H1 (cell line): Measurements from ENCODE around the gene SMYD3. TPM values are rescaled to one million over a fixed set of nuclear protein-coding genes. Genes with fewer than 3 reads are reported as not detected.

Experiments used
- CTBP2 ChIP-seq: IDR thresholded peaks from 2 replicates; pipeline ENCODE4 v1.7.0; 2011; ENCODE audit warnings: borderline replicate concordance, mild to moderate bottlenecking, moderate library complexity, mixed read lengths, low read length; ENCODE audit not compliant: insufficient read depth, insufficient read length
- JUN ChIP-seq: IDR thresholded peaks from 2 replicates; pipeline ENCODE4 v1.6.1; 2011; ENCODE audit warnings: low read depth, mild to moderate bottlenecking, improper control_type of control experiment, low read length
- RBBP5 ChIP-seq: IDR thresholded peaks from 2 replicates; pipeline ENCODE4 v1.7.1; 2012; ENCODE audit warnings: low read depth, mild to moderate bottlenecking, inconsistent platforms, low read length, moderate library complexity, borderline replicate concordance
- RFX5 ChIP-seq: IDR thresholded peaks from 2 replicates; pipeline ENCODE4 v1.6.1; 2011; ENCODE audit warnings: low read depth, low read length, improper control_type of control experiment, borderline replicate concordance
- RXRA ChIP-seq: IDR thresholded peaks from 2 replicates; pipeline ENCODE4 v1.6.1; 2011; ENCODE audit warnings: low read depth, mild to moderate bottlenecking, low read length, moderate library complexity; ENCODE audit not compliant: insufficient read depth
- SAP30 ChIP-seq: fragments of 300-600 bp; sonication (generic); IDR thresholded peaks from 2 replicates; pipeline ENCODE4 v1.7.1; 2012; ENCODE audit warnings: low read length, moderate library complexity, mild to moderate bottlenecking, inconsistent platforms; ENCODE audit not compliant: insufficient read depth, insufficient replicate concordance
- SIRT6 ChIP-seq: IDR thresholded peaks from one replicate; pipeline ENCODE4 v1.7.1; 2012; ENCODE audit warnings: low read length, inconsistent platforms
- SP1 ChIP-seq: IDR thresholded peaks from 2 replicates; pipeline ENCODE4 v1.6.1; 2011; ENCODE audit warnings: low read depth, low read length
- SP2 ChIP-seq: IDR thresholded peaks from 2 replicates; pipeline ENCODE4 v1.6.1; 2012; ENCODE audit warnings: mild to moderate bottlenecking, low read length, inconsistent platforms
- SRF ChIP-seq: IDR thresholded peaks from 2 replicates; pipeline ENCODE4 v1.6.1; 2011; ENCODE audit warnings: mild to moderate bottlenecking, low read depth, low read length, moderate library complexity
- SUZ12 ChIP-seq: fragments of 200-600 bp; sonication (generic); IDR thresholded peaks from 2 replicates; pipeline ENCODE4 v1.6.1; 2012; ENCODE audit warnings: mild to moderate bottlenecking, inconsistent platforms, low read length, moderate library complexity, mixed read lengths
- polyA plus RNA-seq, 7 experiments: library from polyadenylated mRNA; depleted of rRNA in 3 of 7; stranded (reverse) in 5 of 7; unstranded in 2 of 7; fragments of >200 nt in 5 of 7; fragments of 200-250 nt in 2 of 7; gene quantifications; 1 replicate in 5 of 7; 2 replicates in 1 of 7; 4 replicates in 1 of 7; pipeline versions ENCODE4 v1.2.1 to v1.2.3, GENCODE V29; 2011 to 2013; ENCODE audit warnings: missing spikeins in 2 of 7, mixed read lengths in 2 of 7
- total RNA-seq: library from RNA; stranded (reverse); fragmentation: NEBNext Ultra II Directional; extraction: Animal tissue kit (Norgen Biotek cat#: 25700); gene quantifications from 2 replicates; pipeline ENCODE4 v1.2.1, GENCODE V29; 2021

The SMYD3 gene
- total and polyA plus RNA-seq, 2 of the 8 experiments (the other 6 are each of a cell fraction or from before 2014, with no cell fraction given): 17.3 to 25.4 TPM

DNA sequence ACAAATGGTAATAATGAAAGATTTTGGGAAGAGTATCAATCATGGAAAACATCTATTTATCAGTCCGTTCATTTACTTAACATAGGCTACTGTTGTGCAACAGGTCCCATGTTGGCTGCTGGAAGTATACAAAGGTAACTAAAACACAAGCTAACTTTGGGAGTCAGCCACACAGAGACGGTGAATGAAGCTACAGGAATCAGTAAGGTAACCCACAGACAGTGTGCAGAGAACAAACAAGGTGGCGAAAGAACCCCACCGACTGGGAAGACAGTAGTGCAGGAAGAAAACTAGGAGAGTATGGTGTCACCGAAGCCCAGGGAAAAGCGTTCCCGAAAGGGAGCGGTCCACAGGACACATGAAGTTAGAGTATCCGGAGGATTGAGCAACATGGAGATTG, 342.3 kb downstream of the SMYD3 start (continued):
- no peak for TF ChIP-seq SAP30
- no peak for TF ChIP-seq SIRT6
- TF ChIP-seq JUN: no peak
- TF ChIP-seq SRF: no peak
- no peak for TF ChIP-seq SP2
- TF ChIP-seq SUZ12: no peak
- TF ChIP-seq RFX5: no peak
- no peak for TF ChIP-seq SP1
- no peak for TF ChIP-seq RBBP5
- TF ChIP-seq RXRA: no peak
- TF ChIP-seq CTBP2: no peak
